IPS-NIHi7 (cell line): Measurements from ENCODE around the gene PPP1R9B.

Source experiments
- DNase-seq: peaks from one replicate; pipeline ENCODE4 v3.0.0; 2012; ENCODE audit warnings: mixed read lengths; ENCODE audit errors: extremely low spot score

The PPP1R9B gene

DNA sequence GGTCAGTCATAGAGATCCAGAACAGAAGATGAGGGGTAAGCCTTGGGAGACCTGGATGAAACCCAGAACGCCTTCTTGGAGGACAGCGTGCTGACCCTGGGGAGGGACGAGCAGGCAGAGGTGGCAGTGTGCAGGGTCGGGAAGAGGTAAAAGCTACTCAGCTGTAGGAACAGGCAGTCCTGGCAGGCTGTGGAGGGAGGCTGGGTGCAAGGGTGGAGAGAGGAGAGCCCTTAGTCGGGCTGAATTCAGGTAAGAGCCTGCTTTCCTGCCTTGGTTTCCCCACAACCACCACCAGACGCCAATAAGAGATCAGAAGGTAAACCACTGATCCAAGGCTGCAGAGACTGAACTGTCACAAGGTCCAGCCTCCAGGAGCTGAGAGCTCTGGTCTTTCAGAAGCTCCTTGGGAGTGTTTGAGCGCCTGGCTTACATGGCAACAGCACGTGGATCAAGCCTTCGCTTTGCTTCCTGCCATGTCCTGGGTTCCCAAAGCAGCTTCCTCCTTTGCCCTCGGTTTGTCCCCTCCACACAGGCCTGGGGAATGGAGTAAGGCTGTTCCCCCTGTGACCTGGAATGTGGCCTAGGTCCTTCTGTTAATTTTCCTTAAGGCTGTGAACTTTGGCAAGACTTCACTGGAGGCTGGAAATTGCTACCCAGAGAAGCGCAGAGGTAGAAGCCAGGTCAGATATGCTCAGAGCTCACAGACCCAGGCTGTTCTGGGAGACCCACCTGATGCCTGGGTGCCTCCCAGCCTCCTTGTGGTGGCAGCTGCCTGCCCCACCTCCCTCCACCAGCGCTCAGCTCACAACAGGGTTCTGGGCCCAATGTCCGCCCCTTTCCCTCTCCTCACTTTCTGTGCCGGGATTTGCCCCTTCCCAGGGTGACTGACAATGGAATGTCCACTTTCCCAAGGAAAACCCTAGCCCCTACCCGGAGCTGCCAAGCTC, 59.2 kb downstream of the PPP1R9B start:
- no peak for DNase-seq

- no peak for DNase-seq
These were observed 60.4 kb downstream of the PPP1R9B start for GRCh38 chr17:50090071-50090470.

DNA sequence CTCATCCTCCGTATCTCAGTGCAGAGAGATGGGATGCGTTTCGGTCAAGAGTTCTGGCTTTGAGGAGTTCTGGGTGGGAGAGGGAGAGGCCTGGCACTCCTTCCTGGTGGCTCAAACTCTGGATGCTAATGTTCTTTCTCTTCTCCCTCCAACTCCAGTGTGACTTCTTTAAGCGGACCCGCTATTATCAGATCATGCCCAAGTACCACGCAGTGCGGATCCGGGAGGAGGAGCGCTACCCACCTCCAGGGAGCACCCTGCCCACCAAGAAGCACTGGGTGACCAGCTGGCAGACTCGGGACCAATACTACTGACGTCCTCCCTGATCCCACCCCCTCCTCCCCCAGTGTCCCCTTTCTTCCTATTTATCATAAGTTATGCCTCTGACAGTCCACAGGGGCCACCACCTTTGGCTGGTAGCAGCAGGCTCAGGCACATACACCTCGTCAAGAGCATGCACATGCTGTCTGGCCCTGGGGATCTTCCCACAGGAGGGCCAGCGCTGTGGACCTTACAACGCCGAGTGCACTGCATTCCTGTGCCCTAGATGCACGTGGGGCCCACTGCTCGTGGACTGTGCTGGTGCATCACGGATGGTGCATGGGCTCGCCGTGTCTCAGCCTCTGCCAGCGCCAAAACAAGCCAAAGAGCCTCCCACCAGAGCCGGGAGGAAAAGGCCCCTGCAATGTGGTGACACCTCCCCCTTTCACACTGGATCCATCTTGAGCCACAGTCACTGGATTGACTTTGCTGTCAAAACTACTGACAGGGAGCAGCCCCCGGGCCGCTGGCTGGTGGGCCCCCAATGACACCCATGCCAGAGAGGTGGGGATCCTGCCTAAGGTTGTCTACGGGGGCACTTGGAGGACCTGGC, 61.3 kb downstream of the PPP1R9B start:
- DNase-seq: no peak

DNA sequence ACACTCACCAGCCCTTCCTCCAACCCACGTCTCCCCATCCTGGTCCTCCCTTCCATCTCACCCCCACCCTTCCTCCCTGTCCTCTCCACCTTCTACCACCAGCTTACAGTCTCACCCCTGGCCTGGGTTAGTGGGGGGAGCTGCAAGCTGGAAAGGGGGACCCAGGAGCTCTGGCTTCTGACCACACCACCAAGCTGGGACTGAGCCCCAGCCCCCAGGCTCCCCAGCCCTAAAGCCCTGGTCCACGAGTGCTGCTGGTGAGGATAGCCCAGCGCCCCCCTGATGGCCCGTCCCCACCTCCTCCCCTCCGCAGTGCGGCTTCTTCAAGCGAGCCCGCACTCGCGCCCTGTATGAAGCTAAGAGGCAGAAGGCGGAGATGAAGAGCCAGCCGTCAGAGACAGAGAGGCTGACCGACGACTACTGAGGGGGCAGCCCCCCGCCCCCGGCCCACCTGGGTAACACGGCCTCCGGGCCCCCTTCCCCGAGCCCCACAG, 62.5 kb downstream of the PPP1R9B start:
- no peak for DNase-seq

- DNase-seq: peak; percentile 92
These were observed 63.1 kb downstream of the PPP1R9B start for GRCh38 chr17:50087246-50087911.
